ENCODE results near the gene MPIG6B.

MPIG6B gene

DNA sequence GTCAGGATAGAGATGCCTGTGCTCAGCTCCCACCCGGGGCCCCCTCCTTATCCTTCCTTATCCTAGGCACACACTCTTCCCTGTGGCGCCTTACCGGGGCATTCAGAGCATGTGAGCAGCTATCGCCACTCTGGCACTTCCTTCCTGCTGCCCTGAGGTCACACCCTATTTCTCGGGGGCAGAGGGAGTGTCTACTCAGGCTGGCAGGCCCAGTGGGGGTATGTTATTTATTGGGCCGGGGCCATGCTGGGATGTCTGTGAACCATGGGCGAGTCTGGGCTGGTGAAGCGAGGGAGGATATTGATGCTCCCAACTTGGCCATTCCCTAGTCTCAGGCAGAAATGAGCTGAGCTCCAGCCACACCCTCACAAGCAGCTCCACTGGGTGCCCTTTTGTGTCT, 11.9 kb upstream of the MPIG6B start:
- H3K27ac ChIP-seq (replicated peaks) = no peak overlapping the region
- no peak for TF ChIP-seq POLR2AphosphoS5 (IDR thresholded peaks at IDR 0.05; ENCODE audit: low read depth)
- peak; percentile 52; the same call in 1 of the 2 replicates for TF ChIP-seq SPI1 (IDR thresholded peaks at IDR 0.05; ENCODE audit: borderline replicate concordance, low read depth)

DNA sequence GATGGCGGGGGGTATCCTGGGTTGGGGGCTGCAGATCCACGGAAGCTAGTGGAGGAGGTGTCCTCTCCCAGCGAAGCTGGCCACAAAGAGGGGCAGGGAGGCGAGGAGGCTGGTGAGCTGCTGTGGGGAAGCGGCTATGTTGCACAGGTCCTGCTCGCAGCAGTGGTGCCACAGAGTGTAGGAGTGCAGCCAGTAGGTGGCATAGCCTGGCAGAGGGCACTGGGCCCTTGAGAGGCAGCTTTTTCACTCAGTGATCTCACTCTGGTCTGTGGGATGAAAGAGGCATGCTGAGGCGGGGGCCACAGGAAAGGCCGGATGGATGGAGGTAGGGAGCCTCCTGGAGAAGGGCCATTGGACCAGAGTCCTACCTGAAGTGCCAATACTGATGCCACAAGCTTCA, 10.9 kb upstream of the MPIG6B start:
- Histone ChIP-seq H3K27me3 (ENCODE audit: insufficient read depth, poor library complexity, severe bottlenecking) (no peaks in the 10 kb centered on the region), H3K27ac (replicated peaks) (no peak overlapping the region), H3K4me3 (replicated peaks; ENCODE audit: insufficient read depth, low read length) (no peak overlapping the region)
- TF ChIP-seq, protein P1, sequence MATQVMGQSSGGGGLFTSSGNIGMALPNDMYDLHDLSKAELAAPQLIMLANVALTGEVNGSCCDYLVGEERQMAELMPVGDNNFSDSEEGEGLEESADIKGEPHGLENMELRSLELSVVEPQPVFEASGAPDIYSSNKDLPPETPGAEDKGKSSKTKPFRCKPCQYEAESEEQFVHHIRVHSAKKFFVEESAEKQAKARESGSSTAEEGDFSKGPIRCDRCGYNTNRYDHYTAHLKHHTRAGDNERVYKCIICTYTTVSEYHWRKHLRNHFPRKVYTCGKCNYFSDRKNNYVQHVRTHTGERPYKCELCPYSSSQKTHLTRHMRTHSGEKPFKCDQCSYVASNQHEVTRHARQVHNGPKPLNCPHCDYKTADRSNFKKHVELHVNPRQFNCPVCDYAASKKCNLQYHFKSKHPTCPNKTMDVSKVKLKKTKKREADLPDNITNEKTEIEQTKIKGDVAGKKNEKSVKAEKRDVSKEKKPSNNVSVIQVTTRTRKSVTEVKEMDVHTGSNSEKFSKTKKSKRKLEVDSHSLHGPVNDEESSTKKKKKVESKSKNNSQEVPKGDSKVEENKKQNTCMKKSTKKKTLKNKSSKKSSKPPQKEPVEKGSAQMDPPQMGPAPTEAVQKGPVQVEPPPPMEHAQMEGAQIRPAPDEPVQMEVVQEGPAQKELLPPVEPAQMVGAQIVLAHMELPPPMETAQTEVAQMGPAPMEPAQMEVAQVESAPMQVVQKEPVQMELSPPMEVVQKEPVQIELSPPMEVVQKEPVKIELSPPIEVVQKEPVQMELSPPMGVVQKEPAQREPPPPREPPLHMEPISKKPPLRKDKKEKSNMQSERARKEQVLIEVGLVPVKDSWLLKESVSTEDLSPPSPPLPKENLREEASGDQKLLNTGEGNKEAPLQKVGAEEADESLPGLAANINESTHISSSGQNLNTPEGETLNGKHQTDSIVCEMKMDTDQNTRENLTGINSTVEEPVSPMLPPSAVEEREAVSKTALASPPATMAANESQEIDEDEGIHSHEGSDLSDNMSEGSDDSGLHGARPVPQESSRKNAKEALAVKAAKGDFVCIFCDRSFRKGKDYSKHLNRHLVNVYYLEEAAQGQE (IDR thresholded peaks at IDR 0.05; ENCODE audit: insufficient replicate concordance, low read depth) = no peak
- TF ChIP-seq, protein P2, sequence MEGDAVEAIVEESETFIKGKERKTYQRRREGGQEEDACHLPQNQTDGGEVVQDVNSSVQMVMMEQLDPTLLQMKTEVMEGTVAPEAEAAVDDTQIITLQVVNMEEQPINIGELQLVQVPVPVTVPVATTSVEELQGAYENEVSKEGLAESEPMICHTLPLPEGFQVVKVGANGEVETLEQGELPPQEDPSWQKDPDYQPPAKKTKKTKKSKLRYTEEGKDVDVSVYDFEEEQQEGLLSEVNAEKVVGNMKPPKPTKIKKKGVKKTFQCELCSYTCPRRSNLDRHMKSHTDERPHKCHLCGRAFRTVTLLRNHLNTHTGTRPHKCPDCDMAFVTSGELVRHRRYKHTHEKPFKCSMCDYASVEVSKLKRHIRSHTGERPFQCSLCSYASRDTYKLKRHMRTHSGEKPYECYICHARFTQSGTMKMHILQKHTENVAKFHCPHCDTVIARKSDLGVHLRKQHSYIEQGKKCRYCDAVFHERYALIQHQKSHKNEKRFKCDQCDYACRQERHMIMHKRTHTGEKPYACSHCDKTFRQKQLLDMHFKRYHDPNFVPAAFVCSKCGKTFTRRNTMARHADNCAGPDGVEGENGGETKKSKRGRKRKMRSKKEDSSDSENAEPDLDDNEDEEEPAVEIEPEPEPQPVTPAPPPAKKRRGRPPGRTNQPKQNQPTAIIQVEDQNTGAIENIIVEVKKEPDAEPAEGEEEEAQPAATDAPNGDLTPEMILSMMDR (IDR thresholded peaks at IDR 0.05; ENCODE audit: insufficient read depth, low read length) = peak; percentile 10
- no peak for TF ChIP-seq SPI1 (IDR thresholded peaks at IDR 0.05; ENCODE audit: borderline replicate concordance, low read depth)
- no peak for TF ChIP-seq POLR2AphosphoS5 (IDR thresholded peaks at IDR 0.05; ENCODE audit: low read depth)
- no peak for TF ChIP-seq GABPA (IDR thresholded peaks at IDR 0.05; ENCODE audit: low read depth)
- peak in 1 of 2 experiments; percentile 33 for DNase-seq (ENCODE audit: low read depth in 1 of 2, low spot score in 1 of 2)

More for the DNA sequence above, 11.9 kb upstream of the MPIG6B start:
- DNase-seq (ENCODE audit: low read depth in 1 of 2, low spot score in 1 of 2) = peak in 1 of 2 experiments; percentile 28
- Histone ChIP-seq H3K4me3 (replicated peaks; ENCODE audit: insufficient read depth, low read length) (no peak overlapping the region), H3K27me3 (ENCODE audit: insufficient read depth, poor library complexity, severe bottlenecking) (no peaks in the 10 kb centered on the region)

- no peak overlapping the region for H3K4me3 ChIP-seq (replicated peaks; ENCODE audit: insufficient read depth, low read length)
- no peak overlapping the region for H3K27ac ChIP-seq (replicated peaks)
- no peak for DNase-seq (ENCODE audit: low read depth in 1 of 2, low spot score in 1 of 2)
- TF ChIP-seq, protein P1 (IDR thresholded peaks at IDR 0.05; ENCODE audit: insufficient replicate concordance, low read depth) = no peak
- TF ChIP-seq SPI1 (IDR thresholded peaks at IDR 0.05; ENCODE audit: borderline replicate concordance, low read depth) (no peak), POLR2AphosphoS5 (IDR thresholded peaks at IDR 0.05; ENCODE audit: low read depth) (no peak), GABPA (IDR thresholded peaks at IDR 0.05; ENCODE audit: low read depth) (no peak)
- TF ChIP-seq, protein P2 (IDR thresholded peaks at IDR 0.05; ENCODE audit: insufficient read depth, low read length) = no peak
- H3K27me3 ChIP-seq (ENCODE audit: insufficient read depth, poor library complexity, severe bottlenecking) = no peaks in the 10 kb centered on the region
These were observed 9.7 kb upstream of the MPIG6B start for GRCh38 chr6:31713465-31713864.

DNA sequence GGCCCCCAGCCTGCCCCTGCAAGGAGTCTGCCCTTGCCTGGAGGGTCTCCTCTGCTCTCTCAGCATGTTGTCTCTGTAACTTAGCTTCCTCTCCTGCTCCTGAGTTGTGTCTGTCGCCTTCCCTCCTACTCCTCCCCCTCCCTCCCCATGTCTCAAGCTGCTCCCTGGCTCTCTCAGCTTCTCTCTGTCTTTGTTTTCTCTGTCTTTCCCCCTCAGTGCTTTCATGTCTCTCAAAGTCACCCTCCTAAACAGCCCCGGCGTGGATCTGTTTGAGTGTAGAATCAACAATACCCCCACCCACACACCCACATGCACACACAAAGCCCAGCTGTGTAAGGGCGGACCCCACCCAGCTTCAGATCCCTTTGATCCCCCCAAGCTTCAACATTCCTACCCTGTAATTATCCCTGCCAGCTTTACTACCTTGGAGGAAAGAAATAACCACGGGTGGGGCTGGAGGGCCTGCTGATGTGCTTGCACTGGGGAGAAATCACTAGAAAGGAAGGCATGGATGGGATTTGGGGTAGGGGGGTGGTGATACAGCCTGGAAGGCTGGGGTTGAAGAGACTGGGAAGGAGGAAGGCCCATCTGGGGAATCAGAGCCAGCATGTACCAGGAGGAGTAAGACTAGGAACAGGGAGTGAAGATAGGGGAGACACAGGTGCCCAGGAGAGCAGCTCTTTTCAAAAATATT, 9.0 kb upstream of the MPIG6B start:
- no peak overlapping the region for H3K27ac ChIP-seq (replicated peaks)
- TF ChIP-seq, protein P1 (IDR thresholded peaks at IDR 0.05; ENCODE audit: insufficient replicate concordance, low read depth) = no peak
- TF ChIP-seq SPI1 (IDR thresholded peaks at IDR 0.05; ENCODE audit: borderline replicate concordance, low read depth) = no peak
- TF ChIP-seq POLR2AphosphoS5 (IDR thresholded peaks at IDR 0.05; ENCODE audit: low read depth) = no peak
- TF ChIP-seq, protein P2 (IDR thresholded peaks at IDR 0.05; ENCODE audit: insufficient read depth, low read length) = no peak
- TF ChIP-seq GABPA (IDR thresholded peaks at IDR 0.05; ENCODE audit: low read depth) = no peak
- DNase-seq (ENCODE audit: low read depth in 1 of 2, low spot score in 1 of 2) = no peak
- H3K27me3 ChIP-seq (ENCODE audit: insufficient read depth, poor library complexity, severe bottlenecking) = no peaks in the 10 kb centered on the region
- H3K4me3 ChIP-seq (replicated peaks; ENCODE audit: insufficient read depth, low read length) = no peak overlapping the region

Data from HL-60 (cell line).